Uterus (tissue), 4 donors: ENCODE results near the gene SMIM41. TPM values are rescaled to one million over a fixed set of nuclear protein-coding genes. Genes with fewer than 3 reads are reported as not detected.

ENCODE experiments used
- DNase-seq, 2 donors: peaks; one replicate each; pipeline ENCODE4 v3.0.0-alpha.2; 2019 to 2020
- H3K27ac ChIP-seq, 2 donors: fragments of 200-600 bp; sonication (generic); 1 replicate in 1 of 2; 2 replicates in 1 of 2; pipeline ENCODE4 v1.5.1; 2016 to 2018
- H3K27me3 ChIP-seq, 2 donors: fragments of 200-600 bp; sonication (generic); one replicate each; pipeline ENCODE4 v1.5.1; 2018 to 2019; ENCODE audit warnings: control low read depth in 1 of 2
- H3K36me3 ChIP-seq, 2 donors: fragments of 200-600 bp; sonication (generic); one replicate each; pipeline ENCODE4 v1.5.1; 2019; ENCODE audit warnings: control low read depth in 1 of 2
- H3K4me1 ChIP-seq, 2 donors: fragments of 200-600 bp; sonication (generic); one replicate each; pipeline ENCODE4 v1.5.1; 2018 to 2019; ENCODE audit warnings: control low read depth in 1 of 2
- H3K4me3 ChIP-seq, 2 donors: fragments of 200-600 bp; sonication (generic); 1 replicate in 1 of 2; 2 replicates in 1 of 2; pipeline ENCODE4 v1.5.1; 2018 to 2019; ENCODE audit warnings: mild to moderate bottlenecking in 1 of 2
- H3K9me3 ChIP-seq, 2 donors: fragments of 200-600 bp; sonication (generic); one replicate each; pipeline ENCODE4 v1.5.1; 2019; ENCODE audit warnings: control low read depth in 1 of 2
- CTCF ChIP-seq, 4 experiments: fragments of 200-600 bp in 2 of 4; fragments of 450-650 bp in 2 of 4; sonication (generic) in 2 of 4; IDR thresholded peaks; one replicate each; pipeline ENCODE4 v1.5.1; 2016 to 2019; ENCODE audit warnings: antibody characterized with exemption in 4 of 4, mild to moderate bottlenecking in 2 of 4, moderate library complexity in 1 of 4
- POLR2A ChIP-seq, 2 donors: fragments of 450-650 bp; IDR thresholded peaks; one replicate each; pipeline ENCODE4 v1.6.1; 2016; ENCODE audit warnings: antibody characterized with exemption in 2 of 2, mild to moderate bottlenecking in 1 of 2, moderate library complexity in 1 of 2
- intact Hi-C: fragments of 100-400 bp; cut with DNase I; formaldehyde crosslinking; loops from one replicate; pipeline ENCODE4 v1.15.1; 2023; ENCODE audit warnings: low total_unique reads
- total RNA-seq, 4 donors: library from RNA; depleted of rRNA in 3 of 4; stranded (reverse); fragments of >200 nt in 3 of 4; gene quantifications; one replicate each; pipeline versions ENCODE4 v1.1.0 to v1.2.4, GENCODE V29; 2014 to 2023
- donor health status: DM: yes; HTN: yes; CAD: no.

Gene SMIM41
- total RNA-seq, 4 donors from 2014 or later: not detected

GRCh38 chr12:52082026-52082668, 2.6 kb downstream of the SMIM41 start:
- no peak overlapping the region for H3K4me3 ChIP-seq
- intact Hi-C loops: no loop called here
- peaks cover 0 to 9% of the 10 kb centered on the region in 2 donors for H3K4me1 ChIP-seq
- TF ChIP-seq CTCF (IDR thresholded peaks at IDR 0.05) (no peak), POLR2A (IDR thresholded peaks at IDR 0.05) (peak in 1 of 2 donors; percentile 16)
- H3K27me3 ChIP-seq: no peaks in the 10 kb centered on the region
- peak; percentile 49 to 59 for DNase-seq
- H3K9me3 ChIP-seq: no peaks in the 10 kb centered on the region
- no peaks in the 10 kb centered on the region for H3K36me3 ChIP-seq
- peak overlapping the region; percentile 71 to 72 for H3K27ac ChIP-seq

GRCh38 chr12:52082669-52082987, 3.1 kb downstream of the SMIM41 start:
- no peak for DNase-seq
- Histone ChIP-seq H3K4me1 (peaks cover 0 to 9% of the 10 kb centered on the region in 2 donors), H3K27me3 (no peaks in the 10 kb centered on the region), H3K9me3 (no peaks in the 10 kb centered on the region), H3K4me3 (no peak overlapping the region), H3K27ac (peak overlapping the region; percentile 71 to 72), H3K36me3 (no peaks in the 10 kb centered on the region)
- intact Hi-C loops: no loop called here
- TF ChIP-seq CTCF (IDR thresholded peaks at IDR 0.05) (no peak), POLR2A (IDR thresholded peaks at IDR 0.05) (no peak)

- Histone ChIP-seq H3K4me3 (no peak overlapping the region), H3K27ac (peak overlapping the region; percentile 71 to 72), H3K36me3 (no peaks in the 10 kb centered on the region), H3K27me3 (no peaks in the 10 kb centered on the region), H3K4me1 (peaks cover 0 to 9% of the 10 kb centered on the region in 2 donors), H3K9me3 (no peaks in the 10 kb centered on the region)
- intact Hi-C loops: loop anchor here (1.0 kb wide), 1 partner anchor 58 kb away; no protein-coding TSS in a partner anchor
- TF ChIP-seq POLR2A (IDR thresholded peaks at IDR 0.05) (no peak), CTCF (IDR thresholded peaks at IDR 0.05) (peak; percentile 96 to 98 (median 96))
- peak in 1 of 2 donors; percentile 69 for DNase-seq
These were observed 3.6 kb downstream of the SMIM41 start for GRCh38 chr12:52082988-52083637.

- no peaks in the 10 kb centered on the region for H3K27me3 ChIP-seq
- H3K27ac ChIP-seq: peak overlapping the region in 1 of 2 donors; percentile 72
- no peak for DNase-seq
- no peaks in the 10 kb centered on the region for H3K9me3 ChIP-seq
- no peaks in the 10 kb centered on the region for H3K36me3 ChIP-seq
- no peak overlapping the region for H3K4me3 ChIP-seq
- TF ChIP-seq POLR2A (IDR thresholded peaks at IDR 0.05): no peak
- TF ChIP-seq CTCF (IDR thresholded peaks at IDR 0.05): no peak
- H3K4me1 ChIP-seq: peaks cover 0 to 9% of the 10 kb centered on the region in 2 donors
- intact Hi-C loops: loop anchor here (1.0 kb wide), 1 partner anchor 58 kb away; no protein-coding TSS in a partner anchor
These were observed 4.1 kb downstream of the SMIM41 start for GRCh38 chr12:52083638-52083996.

- intact Hi-C loops: no loop called here
- no peaks in the 10 kb centered on the region for H3K36me3 ChIP-seq
- no peaks in the 10 kb centered on the region for H3K27me3 ChIP-seq
- no peak overlapping the region for H3K27ac ChIP-seq
- H3K9me3 ChIP-seq: no peaks in the 10 kb centered on the region
- DNase-seq: no peak
- no peak overlapping the region for H3K4me3 ChIP-seq
- H3K4me1 ChIP-seq: peaks cover 0 to 9% of the 10 kb centered on the region in 2 donors
- no peak for TF ChIP-seq CTCF (IDR thresholded peaks at IDR 0.05)
- TF ChIP-seq POLR2A (IDR thresholded peaks at IDR 0.05): no peak
These were observed 5.2 kb downstream of the SMIM41 start for GRCh38 chr12:52084491-52085231.
